MV-4-11 (cell line): ENCODE measurements around the gene NUP58.

Source experiments
- DNase-seq: peaks from one replicate; lab custom pipeline; 2025; lab: John Stamatoyannopoulos, UW

Gene NUP58

GRCh38 chr13:25301347-25302113 lies at the start of gene NUP58:
Gene NUP58, plus strand, starts transcription at chr13:25301625. Its CDS starts 149 bp downstream, at chr13:25301774.
- DNase-seq = peak; percentile 89

DNA sequence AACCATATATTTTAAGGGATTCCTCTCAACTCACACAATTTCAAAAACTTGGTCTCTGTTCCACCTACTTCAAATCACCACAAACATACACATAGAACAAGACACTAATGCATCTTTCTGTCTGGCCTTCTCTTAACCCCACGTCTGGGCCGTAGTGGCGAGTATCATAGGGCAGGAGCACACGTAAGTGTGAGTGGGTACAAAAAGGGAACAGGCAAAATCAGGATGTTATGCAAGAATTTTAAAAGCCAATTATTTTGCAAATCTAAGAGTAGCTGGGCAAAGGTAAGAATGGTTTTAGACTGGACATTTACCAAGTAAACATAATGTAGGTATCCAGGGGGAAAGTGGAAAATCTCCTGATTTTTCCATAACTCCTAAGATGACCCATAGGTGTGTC lies 49.2 kb upstream of the NUP58 start:
- DNase-seq = peak; percentile 31

- DNase-seq = no peak
These were observed 48.7 kb upstream of the NUP58 start for GRCh38 chr13:25252752-25253151.

DNA sequence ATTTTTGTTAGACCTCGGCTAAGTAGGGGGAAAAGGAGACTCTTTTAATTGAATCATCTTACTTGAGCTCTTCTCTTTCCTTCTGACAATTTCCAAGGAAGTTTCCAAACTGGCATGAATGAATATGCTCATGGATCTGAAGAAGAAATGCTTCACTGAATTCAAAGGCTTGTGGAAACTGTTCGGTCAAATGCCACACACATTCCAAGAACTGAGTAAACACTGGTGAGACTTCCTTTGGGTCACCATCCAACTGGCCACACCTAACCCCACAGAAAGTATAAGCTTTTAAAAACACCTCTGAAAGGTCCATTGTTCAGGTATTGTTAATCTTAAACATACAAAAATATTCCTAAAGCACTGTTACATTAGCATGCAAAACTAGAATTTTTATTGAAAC lies 47.7 kb upstream of the NUP58 start:
- no peak for DNase-seq

DNA sequence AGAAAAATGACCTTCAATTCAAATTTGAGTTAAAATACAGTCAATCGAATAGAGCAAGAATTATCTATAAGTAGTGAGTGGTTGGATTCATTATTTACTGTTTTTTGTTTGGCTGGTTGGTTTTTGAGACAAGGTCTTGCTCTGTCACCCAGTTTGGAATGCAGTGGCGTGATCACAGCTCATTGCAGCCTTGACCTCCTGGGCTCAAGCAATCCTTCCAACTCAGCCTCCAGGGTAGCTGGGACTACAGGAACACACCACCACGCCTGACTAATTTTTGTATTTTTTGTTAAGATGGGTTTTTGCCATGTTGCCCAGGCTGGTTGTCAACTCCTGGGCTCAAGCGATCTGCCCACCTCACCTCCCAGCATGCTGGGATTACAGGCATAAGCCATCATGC lies 39.2 kb upstream of the NUP58 start:
- no peak for DNase-seq

DNA sequence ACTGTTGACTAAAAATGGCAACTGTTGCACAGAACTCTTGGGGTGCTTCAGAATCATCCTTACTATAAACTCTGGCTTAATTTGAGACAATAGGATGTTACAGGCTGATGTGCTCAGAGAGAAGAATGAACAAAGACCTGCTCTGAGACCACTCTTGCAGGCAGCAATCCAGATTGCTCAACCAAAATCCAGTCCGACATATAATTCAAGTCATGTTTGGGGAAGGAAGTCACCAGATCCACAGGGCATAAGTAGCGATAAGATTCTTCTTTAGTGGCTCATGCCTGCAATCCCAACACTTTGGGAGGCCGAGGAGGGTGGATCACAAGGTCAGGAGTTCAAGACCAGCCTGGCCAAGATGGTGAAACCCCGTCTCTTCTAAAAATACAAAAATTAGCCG lies 34.7 kb upstream of the NUP58 start:
- DNase-seq = peak; percentile 19

DNA sequence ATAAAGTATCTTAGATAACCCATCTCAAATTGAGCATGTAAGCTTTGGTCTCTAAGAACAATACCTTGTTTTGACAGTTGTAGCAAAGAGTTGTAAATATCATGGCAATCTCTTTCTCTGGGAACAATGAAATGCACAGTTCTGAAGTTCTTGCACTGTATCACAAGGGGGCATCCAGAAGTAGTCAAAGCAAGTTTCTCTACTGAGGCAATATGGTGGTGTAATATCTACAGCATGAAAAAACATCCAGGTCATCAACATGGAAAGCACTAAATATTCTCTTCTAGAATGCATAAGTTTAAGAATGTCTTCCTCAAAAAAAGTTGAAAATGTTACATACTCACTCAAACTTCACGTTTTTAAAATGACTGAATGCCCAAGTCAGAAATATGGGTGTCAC lies 33.7 kb upstream of the NUP58 start:
- peak; percentile 21 for DNase-seq

GRCh38 chr13:25268561-25268960 lies 32.9 kb upstream of the NUP58 start:
- DNase-seq = no peak

- DNase-seq = no peak
These were observed 24.7 kb upstream of the NUP58 start for GRCh38 chr13:25276748-25277147.

DNA sequence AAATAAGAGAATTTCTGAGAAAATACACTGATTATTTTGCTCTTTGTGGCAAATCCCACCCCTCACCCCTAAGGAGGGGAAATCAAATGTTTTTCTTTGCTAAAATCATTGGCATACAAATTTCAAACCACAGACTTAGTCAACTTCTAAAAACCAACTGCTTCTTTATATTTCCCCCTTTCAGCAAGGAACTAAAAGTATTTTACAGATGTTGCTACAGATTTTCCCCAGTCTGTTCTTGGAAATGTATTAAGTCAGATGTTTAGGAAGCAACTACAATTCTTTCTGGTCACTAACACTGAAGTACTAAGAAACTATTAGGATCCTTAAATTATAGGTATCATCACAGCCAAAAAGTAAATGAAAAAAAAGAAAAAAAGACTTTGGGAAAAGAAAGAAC lies 21.0 kb upstream of the NUP58 start:
- DNase-seq = peak; percentile 52

GRCh38 chr13:25281193-25281934 lies 20.1 kb upstream of the NUP58 start:
- peak; percentile 30 for DNase-seq

DNA sequence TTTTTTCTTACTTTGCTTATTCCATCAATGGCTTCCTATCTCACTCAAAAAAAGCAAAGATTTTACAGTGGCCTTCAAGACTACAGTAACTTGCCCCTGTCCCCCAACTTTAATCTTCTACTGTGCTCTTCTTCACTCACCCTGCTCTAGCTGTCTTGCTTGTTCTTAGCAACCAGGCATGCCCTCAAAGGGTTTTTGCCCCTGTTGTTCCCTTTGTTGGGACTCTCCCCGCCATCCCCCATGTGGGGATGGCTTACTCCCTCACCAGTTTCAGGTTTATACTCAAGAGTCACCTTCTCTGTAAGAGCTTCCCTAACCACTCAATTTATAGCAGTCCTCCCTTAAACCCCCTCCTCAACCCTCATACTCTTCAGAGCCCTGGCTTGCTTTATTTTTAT lies 19.5 kb upstream of the NUP58 start:
- DNase-seq = no peak

DNA sequence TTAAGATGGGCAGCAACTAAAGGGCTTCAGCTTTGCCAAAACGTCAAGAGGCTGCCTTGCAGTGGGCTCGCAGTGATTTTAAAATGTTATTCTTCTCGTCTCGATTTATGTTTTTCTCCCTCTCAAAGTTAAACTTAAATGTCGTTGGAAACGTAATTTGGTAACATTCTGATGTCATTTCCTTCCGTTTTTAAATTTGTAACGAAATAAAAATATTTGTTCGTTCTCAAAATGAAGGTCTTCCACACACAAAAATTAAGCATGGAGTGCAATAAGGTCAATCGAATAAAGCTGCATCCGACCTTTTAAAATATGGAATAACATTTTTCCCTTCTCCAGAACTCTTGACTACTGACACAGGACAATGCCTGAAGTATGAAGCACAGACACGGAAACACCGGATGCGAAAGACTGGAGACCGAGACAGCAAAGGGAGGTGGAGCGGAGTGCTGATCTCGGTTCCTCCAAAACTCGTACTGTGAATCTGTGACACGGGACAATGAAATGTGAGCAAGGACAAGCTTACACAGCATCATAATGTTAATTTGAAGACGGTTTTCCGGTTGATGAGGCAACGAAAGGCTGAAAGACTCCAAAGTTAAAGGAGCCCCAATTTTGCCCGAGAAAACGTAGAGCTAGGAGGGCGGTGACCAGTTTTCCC lies 15.0 kb upstream of the NUP58 start:
- DNase-seq = peak; percentile 61

DNA sequence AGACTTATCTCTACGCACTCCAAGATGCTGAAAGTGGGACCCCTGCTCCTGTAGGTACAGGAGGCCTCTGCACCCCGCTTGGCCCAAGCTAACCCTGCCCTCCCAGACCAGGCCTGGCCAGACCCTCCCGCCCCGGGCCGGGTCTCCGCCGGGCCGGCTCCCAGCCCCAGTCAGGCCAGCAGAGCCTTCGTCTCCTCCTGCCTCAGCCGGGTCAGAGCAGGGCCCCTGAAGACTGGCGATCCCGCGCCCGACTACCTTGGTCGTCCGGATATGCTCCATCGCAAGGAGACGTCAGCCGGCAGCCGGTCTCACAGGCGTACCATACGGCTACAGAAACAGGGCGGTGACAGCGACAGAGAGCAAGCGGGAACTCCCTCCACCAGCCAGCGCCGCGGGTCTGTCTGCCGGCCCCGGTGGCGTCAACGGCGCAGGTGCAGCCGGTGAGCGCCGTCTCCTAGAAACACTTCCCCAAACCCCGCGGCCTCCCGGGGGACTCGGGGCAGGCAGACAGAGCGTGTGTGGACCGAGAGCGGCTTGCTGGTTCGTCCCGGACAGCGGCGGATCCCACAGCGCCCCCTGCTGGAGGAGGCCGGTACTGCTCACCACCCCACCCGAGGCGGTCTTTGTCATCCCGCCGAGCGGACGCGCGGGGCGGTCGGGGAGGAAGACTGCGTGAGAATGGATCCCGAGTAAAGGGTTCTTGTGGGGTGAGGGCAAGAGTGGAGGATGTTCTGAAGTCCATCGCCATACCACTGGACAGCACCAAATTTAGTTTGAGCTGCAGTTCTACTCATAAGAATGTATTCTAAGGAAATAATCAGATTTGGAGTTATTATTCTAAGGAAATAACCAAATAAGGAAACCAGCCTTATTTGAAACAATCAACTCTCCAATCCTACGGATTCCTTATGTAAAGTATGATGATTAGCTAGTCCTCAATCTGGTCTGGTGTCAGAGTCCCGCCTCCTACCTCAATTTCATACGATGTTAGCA lies 14.2 kb upstream of the NUP58 start, which contains the start of gene MTMR6:
TSS of gene MTMR6 (minus strand) at position 520 of the 993 bp plus-strand sequence. CDS start at position 279, 241 bp downstream.
- DNase-seq = peak; percentile 85

- peak; percentile 24 for DNase-seq
These were observed 12.5 kb upstream of the NUP58 start for GRCh38 chr13:25288966-25289365.

DNA sequence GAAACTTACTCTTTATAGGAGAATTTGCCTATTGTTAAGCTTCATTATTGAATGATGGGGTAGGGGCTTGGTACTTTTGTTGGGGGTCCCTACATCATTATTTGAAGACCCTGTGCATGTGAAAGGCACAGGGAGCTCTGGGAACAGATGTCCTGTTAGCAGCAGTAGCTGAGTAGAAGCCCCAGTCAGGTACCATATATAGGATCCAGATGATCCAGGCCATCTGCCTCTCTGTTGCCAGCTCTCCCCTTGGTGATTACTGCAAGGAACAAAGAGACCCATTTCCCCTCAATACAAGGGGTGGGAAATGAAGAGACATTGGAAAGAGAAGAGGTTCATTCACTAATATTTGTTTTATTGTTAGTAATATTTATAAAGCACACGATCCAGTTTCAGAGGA lies 9.7 kb upstream of the NUP58 start:
- DNase-seq = no peak

- no peak for DNase-seq
These were observed 9.1 kb upstream of the NUP58 start for GRCh38 chr13:25292301-25292700.

GRCh38 chr13:25295228-25295627 lies 6.2 kb upstream of the NUP58 start:
- no peak for DNase-seq

DNA sequence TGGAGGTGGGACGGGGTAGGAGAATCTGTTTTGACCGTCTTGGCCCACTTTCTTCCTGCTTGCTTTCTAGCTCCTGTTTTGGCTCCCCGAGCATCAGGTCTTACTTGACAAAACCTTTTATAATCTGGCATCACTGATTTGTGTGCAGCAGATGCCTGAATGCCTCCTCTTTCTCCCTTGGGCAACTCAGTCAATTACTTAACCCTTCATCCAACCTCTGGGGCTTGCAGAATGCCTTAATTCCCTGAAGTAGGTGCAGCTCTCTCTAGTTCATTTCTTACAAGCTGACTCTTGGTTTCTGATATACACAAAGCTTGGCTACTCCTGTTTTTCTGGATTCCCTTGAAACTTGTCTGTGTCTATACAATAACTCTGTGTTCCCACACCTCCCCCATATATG lies 5.7 kb upstream of the NUP58 start:
- no peak for DNase-seq

- no peak for DNase-seq
These were observed 521 bp upstream of the NUP58 start for GRCh38 chr13:25300861-25301346.

GRCh38 chr13:25302121-25302520 lies 696 bp downstream of the NUP58 start:
- DNase-seq = no peak
